A673 (cell line): ENCODE measurements around the gene ABCB8. TPM values are rescaled to one million over a fixed set of nuclear protein-coding genes. Genes with fewer than 3 reads are reported as not detected.
A peak's percentile ranks its signal among the peaks of the same experiment; 100 is the strongest.

Experiments
- BruUV-seq: library from RNA; stranded (reverse); fragments of 400-500 nt; replicated peaks from 2 replicates; lab custom pipeline; 2021; lab: Mats Ljungman, UMichigan
- CTCF ChIA-PET: fragments of 300-600 bp; sonication (Branson Sonifier 250); formaldehyde crosslinking; loops from one replicate; lab custom pipeline; 2022; ENCODE audit warnings: antibody characterized with exemption; lab: Charles Lee
- POLR2A ChIA-PET: fragments of 300-600 bp; sonication (Branson Sonifier 250); formaldehyde crosslinking; loops from one replicate; lab custom pipeline; 2022; ENCODE audit warnings: antibody characterized with exemption; ENCODE audit not compliant: low non-redundant PET; lab: Charles Lee
- DNase-seq: peaks from one replicate; pipeline ENCODE4 v3.0.0-alpha.2; 2015; ENCODE audit warnings: low spot score
- H3K27ac ChIP-seq: fragments of 200-600 bp; sonication (generic); 2 replicates; pipeline ENCODE4 v1.5.1; 2016; ENCODE audit warnings: mixed run types, low read depth, mild to moderate bottlenecking, mixed read lengths, antibody characterized with exemption, low read length; ENCODE audit not compliant: poor library complexity, severe bottlenecking
- H3K27me3 ChIP-seq: fragments of 200-600 bp; sonication (generic); replicated peaks from 2 replicates; pipeline ENCODE4 v1.6.1; 2017; ENCODE audit warnings: mixed run types, low read depth, mild to moderate bottlenecking, mixed read lengths, antibody characterized with exemption, low read length; ENCODE audit not compliant: insufficient read depth, poor library complexity
- H3K36me3 ChIP-seq: fragments of 200-600 bp; sonication (generic); 2 replicates; pipeline ENCODE4 v1.6.1; 2016; ENCODE audit warnings: mixed run types, mild to moderate bottlenecking, mixed read lengths, antibody characterized with exemption, low read length; ENCODE audit not compliant: insufficient read depth, poor library complexity, severe bottlenecking
- H3K4me1 ChIP-seq: fragments of 200-600 bp; sonication (generic); 2 replicates; pipeline ENCODE4 v1.6.1; 2017; ENCODE audit warnings: mixed run types, mild to moderate bottlenecking, mixed read lengths, antibody characterized with exemption, low read length; ENCODE audit not compliant: insufficient read depth, poor library complexity, severe bottlenecking
- H3K4me3 ChIP-seq: fragments of 200-600 bp; sonication (generic); 2 replicates; pipeline ENCODE4 v1.5.1; 2016; ENCODE audit warnings: low read depth, mixed run types, mild to moderate bottlenecking, mixed read lengths, low read length; ENCODE audit not compliant: poor library complexity, severe bottlenecking
- H3K9me3 ChIP-seq: fragments of 200-600 bp; sonication (generic); 2 replicates; pipeline ENCODE4 v1.6.1; 2016; ENCODE audit warnings: mixed run types, low read depth, mild to moderate bottlenecking, mixed read lengths, antibody characterized with exemption, low read length; ENCODE audit not compliant: poor library complexity, severe bottlenecking
- CTCF ChIP-seq: fragments of 300-800, 200-600 bp; sonication (generic); conservative IDR thresholded peaks from 2 replicates; pipeline ENCODE4 v1.5.1; 2017; ENCODE audit warnings: low read depth, mild to moderate bottlenecking, antibody characterized with exemption, low read length, moderate library complexity, mixed read lengths
- EZH2 ChIP-seq: fragments of 200-600 bp; sonication (generic); IDR thresholded peaks from 2 replicates; pipeline ENCODE4 v1.6.1; 2017; ENCODE audit warnings: borderline replicate concordance, low read depth, mild to moderate bottlenecking, mixed read lengths, antibody characterized with exemption, low read length; ENCODE audit not compliant: poor library complexity, severe bottlenecking
- intact Hi-C: fragments of 100-400 bp; cut with micrococcal nuclease; formaldehyde crosslinking; loops from one replicate; pipeline ENCODE4 v1.10.0; 2022; ENCODE audit not compliant: unreplicated experiment
- total RNA-seq: library from RNA; stranded (reverse); gene quantifications from 2 replicates; pipeline ENCODE4 v1.2.3, GENCODE V29; 2021

The ABCB8 gene
- total RNA-seq, 1 experiment from 2014 or later = 50.9 TPM

- no TSS peak for BruUV-seq
- intact Hi-C loops = loop anchor here (1.0 kb wide), 1 partner anchor 23 kb away; no protein-coding TSS in a partner anchor
- H3K4me3 ChIP-seq = no peak overlapping the region
- H3K4me1 ChIP-seq = no peaks in the 10 kb centered on the region
- peak; percentile 83 for TF ChIP-seq CTCF
- no peak for TF ChIP-seq EZH2
- H3K36me3 ChIP-seq = no peaks in the 10 kb centered on the region
- H3K9me3 ChIP-seq = no peaks in the 10 kb centered on the region
- no peak overlapping the region for H3K27ac ChIP-seq
- POLR2A ChIA-PET = no interaction called here
- H3K27me3 ChIP-seq = peaks cover 19% of the 10 kb centered on the region
- CTCF ChIA-PET = interaction anchor here (0.6 to 1.1 kb wide), 4 partner anchors 8 to 110 kb away, joined by 3 to 8 read pairs (median 6); partner anchors contain the start of gene ABCB8
- DNase-seq = peak; percentile 68
These were observed 42.1 kb upstream of the ABCB8 start for GRCh38 chr7:150986099-150986512.

- Histone ChIP-seq H3K27me3 (peaks cover 15% of the 10 kb centered on the region), H3K4me1 (no peaks in the 10 kb centered on the region), H3K4me3 (no peak overlapping the region), H3K9me3 (no peaks in the 10 kb centered on the region), H3K27ac (no peak overlapping the region), H3K36me3 (no peaks in the 10 kb centered on the region)
- POLR2A ChIA-PET = no interaction called here
- no peak for TF ChIP-seq CTCF
- TF ChIP-seq EZH2 = no peak
- DNase-seq = no peak
- no TSS peak for BruUV-seq
- intact Hi-C loops = loop anchor here (1.0 kb wide), 1 partner anchor 23 kb away; no protein-coding TSS in a partner anchor
- CTCF ChIA-PET = interaction anchor here (0.7 to 1.1 kb wide), 2 partner anchors 8 to 12 kb away, joined by 5 to 7 read pairs; no protein-coding TSS in a partner anchor
These were observed 41.7 kb upstream of the ABCB8 start for GRCh38 chr7:150986556-150986955.

GRCh38 chr7:150988230-150989226 is 39.7 kb upstream of the ABCB8 start:
- CTCF ChIA-PET = interaction anchor here (0.7 kb wide), 1 partner anchor 220 kb away, joined by 3 read pairs; no protein-coding TSS in a partner anchor
- intact Hi-C loops = loop anchor here (1.0 kb wide), 2 partner anchors 90 to 210 kb away; no protein-coding TSS in a partner anchor
- H3K27ac ChIP-seq = no peak overlapping the region
- no TSS peak for BruUV-seq
- TF ChIP-seq CTCF = peak; percentile 89
- TF ChIP-seq EZH2 = no peak
- H3K4me3 ChIP-seq = no peak overlapping the region
- POLR2A ChIA-PET = no interaction called here
- peak; percentile 81 for DNase-seq
- H3K27me3 ChIP-seq = no peaks in the 10 kb centered on the region
- H3K36me3 ChIP-seq = no peaks in the 10 kb centered on the region
- no peaks in the 10 kb centered on the region for H3K4me1 ChIP-seq
- no peaks in the 10 kb centered on the region for H3K9me3 ChIP-seq
